Measurements from ENCODE around the gene DAB2IP. TPM values are rescaled to one million over a fixed set of nuclear protein-coding genes. Genes with fewer than 3 reads are reported as not detected.

DAB2IP gene
- total RNA-seq, 1 experiment from 2014 or later, result 31.0 TPM

DNA sequence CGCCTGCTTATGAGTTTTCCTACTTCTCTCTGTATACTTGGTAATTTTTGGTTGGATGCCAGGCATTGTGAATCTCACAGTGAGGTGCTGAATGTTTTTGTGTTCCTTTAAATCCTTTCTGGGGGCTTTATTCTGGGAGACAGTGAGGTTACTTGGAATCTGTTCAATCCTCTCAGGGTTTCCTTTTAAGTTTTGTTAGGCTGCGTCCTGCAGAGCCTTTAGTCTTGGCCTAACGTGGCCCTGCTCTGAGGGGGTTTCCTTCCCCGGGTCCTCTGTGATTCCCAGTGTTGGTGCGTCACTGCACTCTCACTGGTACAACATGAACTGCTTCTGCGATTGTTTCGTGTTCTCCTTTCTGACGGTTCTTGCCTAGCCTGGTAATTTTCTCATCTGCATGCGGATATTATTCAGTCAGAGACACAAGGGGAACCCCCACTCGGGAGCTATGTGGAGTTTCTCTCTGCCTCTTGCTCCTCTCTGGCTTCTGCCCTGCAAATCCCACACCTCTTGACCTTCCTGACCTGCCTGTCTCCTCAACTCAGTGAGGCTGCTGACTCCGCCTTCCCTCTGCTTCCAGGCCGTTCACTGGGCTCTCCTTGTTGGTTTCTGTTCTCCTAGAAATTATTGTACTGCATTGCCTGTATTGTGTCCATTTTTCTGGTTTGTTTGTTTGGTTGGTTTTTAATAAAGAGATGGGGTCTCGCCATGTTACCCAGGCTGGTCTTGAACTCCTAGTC, 128.1 kb downstream of the DAB2IP start:
- ChIA-PET POLR2A (no interaction called here), CTCF (no interaction called here), RAD21 (ENCODE audit: low non-redundant PET in 1 of 2, low total read pairs in 2 of 2, uncharacterized antibody in 2 of 2, unreplicated experiment in 2 of 2) (no interaction called here)
- DNase-seq (ENCODE audit: low read depth, low spot score) (no peak), ATAC-seq (no peak)
- H3K36me3 ChIP-seq (ENCODE audit: control insufficient read depth in 1 of 2, insufficient read depth in 2 of 2, low read length in 2 of 2), result no peaks in the 10 kb centered on the region; a peak in 2 of 4 replicates
- H3K27me3 ChIP-seq (ENCODE audit: insufficient read depth, low read length), result no peaks in the 10 kb centered on the region
- intact Hi-C loops (cut with micrococcal nuclease), result no loop called here
- H3K9ac ChIP-seq (ENCODE audit: low read length), result no peak overlapping the region
- H3K9me2 ChIP-seq (ENCODE audit: insufficient read depth), result no peaks in the 10 kb centered on the region
- H3K9me3 ChIP-seq (ENCODE audit: control insufficient read depth in 1 of 2, insufficient read depth in 1 of 2, low read depth in 1 of 2, low read length in 2 of 2), result no peaks in the 10 kb centered on the region
- H3K27ac ChIP-seq (ENCODE audit: low read depth, low read length), result no peak overlapping the region
- no peaks in the 10 kb centered on the region for H3K79me2 ChIP-seq (ENCODE audit: insufficient read depth, low read length)
- no TSS peak for BruUV-seq (replicated peaks)
- H3K4me3 ChIP-seq (replicated peaks in 1 of 2; ENCODE audit: low read depth in 1 of 2, low read length in 2 of 2), result no peak overlapping the region
- no peak overlapping the region for H3K4me2 ChIP-seq (ENCODE audit: low read length)
- H2AFZ ChIP-seq (ENCODE audit: low read depth, low read length, poor library complexity, severe bottlenecking), result no peak overlapping the region
- no peaks in the 10 kb centered on the region for H4K20me1 ChIP-seq (ENCODE audit: insufficient read depth)
- no peaks in the 10 kb centered on the region for H3K4me1 ChIP-seq (ENCODE audit: control insufficient read depth in 1 of 2, insufficient read depth in 2 of 2, low read length in 2 of 2)
- no peak for TF ChIP-seq POLR2A (IDR thresholded peaks at IDR 0.05; ENCODE audit: borderline replicate concordance, extremely low read depth, insufficient read depth, insufficient read length)
- no peak for TF ChIP-seq CTCF (IDR thresholded peaks at IDR 0.05 in 2 of 3, conservative IDR thresholded peaks at IDR 0.05 in 1 of 3; ENCODE audit: borderline replicate concordance in 1 of 3, insufficient read depth in 1 of 3, low read depth in 2 of 3, low read length in 2 of 3)
- no peak for TF ChIP-seq SIN3A (IDR thresholded peaks at IDR 0.05; ENCODE audit: low read depth)
- TF ChIP-seq, protein P1, sequence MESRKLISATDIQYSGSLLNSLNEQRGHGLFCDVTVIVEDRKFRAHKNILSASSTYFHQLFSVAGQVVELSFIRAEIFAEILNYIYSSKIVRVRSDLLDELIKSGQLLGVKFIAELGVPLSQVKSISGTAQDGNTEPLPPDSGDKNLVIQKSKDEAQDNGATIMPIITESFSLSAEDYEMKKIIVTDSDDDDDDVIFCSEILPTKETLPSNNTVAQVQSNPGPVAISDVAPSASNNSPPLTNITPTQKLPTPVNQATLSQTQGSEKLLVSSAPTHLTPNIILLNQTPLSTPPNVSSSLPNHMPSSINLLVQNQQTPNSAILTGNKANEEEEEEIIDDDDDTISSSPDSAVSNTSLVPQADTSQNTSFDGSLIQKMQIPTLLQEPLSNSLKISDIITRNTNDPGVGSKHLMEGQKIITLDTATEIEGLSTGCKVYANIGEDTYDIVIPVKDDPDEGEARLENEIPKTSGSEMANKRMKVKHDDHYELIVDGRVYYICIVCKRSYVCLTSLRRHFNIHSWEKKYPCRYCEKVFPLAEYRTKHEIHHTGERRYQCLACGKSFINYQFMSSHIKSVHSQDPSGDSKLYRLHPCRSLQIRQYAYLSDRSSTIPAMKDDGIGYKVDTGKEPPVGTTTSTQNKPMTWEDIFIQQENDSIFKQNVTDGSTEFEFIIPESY (IDR thresholded peaks at IDR 0.05; ENCODE audit: extremely low read depth, insufficient replicate concordance, low read length), result no peak
- no peak for TF ChIP-seq POLR2AphosphoS5 (IDR thresholded peaks at IDR 0.05; ENCODE audit: low read depth, low read length)
- no peak for TF ChIP-seq TCF7L2 (IDR thresholded peaks at IDR 0.05; ENCODE audit: borderline replicate concordance, extremely low read depth, insufficient read depth, insufficient read length)
- no peak for TF ChIP-seq ZFX (IDR thresholded peaks at IDR 0.05)
- TF ChIP-seq, protein P2, sequence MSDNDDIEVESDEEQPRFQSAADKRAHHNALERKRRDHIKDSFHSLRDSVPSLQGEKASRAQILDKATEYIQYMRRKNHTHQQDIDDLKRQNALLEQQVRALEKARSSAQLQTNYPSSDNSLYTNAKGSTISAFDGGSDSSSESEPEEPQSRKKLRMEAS (IDR thresholded peaks at IDR 0.05), result no peak
- TF ChIP-seq SRF (IDR thresholded peaks at IDR 0.05; ENCODE audit: low read depth), result no peak

Data from HCT116 (cell line).